NCI-H1436 (cell line): ENCODE measurements around the gene GDF10.

Experiments used
- DNase-seq: peaks from one replicate; lab custom pipeline; 2025; lab: John Stamatoyannopoulos, UW

GDF10 gene

DNA sequence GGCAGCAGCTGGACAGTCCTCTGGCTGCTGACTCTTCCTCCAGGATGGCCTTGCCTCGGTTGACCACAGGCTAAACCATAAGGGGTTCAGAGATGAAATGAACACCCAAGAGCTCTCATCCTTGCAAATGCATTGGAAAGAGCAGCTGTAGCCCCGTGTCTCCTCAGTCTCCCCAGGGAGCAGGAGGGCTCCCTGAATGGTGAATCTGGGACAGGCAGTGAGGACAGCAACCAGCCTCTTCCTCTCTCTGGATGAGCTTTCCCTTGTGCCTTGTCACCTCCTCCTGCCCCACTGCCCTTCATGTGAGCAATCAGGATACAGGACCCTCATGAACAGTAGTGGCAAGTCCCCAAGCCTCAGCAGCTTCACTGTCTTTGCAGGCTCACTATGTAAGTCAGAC is 23.9 kb upstream of the GDF10 start:
- DNase-seq = no peak

DNA sequence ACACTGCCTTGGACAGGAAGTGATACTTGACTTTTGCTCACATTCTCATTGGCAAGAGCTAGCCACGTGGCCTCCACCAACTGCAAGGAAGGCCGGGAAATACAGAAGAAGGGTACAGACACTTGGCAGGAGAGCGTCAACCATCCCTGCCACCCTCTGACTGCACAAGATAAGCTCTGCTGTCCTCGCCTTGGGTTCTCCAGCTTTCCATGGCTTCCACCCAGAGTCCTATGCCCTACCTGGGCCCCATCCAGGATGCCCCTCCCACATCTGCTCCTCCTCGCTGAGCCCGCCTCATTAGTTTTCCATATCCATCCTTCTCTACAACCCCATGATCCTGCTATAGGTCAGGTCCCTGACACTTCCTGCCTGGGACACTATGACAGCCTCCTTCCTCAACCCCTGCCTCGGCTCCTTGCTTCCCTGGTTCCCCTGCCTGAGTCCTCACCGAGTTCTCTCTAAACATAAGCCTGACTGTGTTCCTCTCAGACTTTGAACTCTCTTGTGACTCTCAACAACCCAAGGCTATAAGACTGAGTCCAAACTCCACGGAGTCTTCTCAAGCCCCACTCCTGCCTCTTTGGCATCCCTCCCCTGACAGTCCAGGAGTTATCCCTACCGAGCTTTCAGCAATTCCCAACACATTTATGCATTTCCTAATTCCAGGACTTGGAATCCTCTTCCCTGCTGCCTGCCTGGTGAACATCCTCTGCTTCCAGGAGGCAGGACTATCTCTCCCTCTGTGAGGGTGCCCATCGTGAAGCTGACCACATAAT is 23.2 kb upstream of the GDF10 start:
- DNase-seq = no peak

DNA sequence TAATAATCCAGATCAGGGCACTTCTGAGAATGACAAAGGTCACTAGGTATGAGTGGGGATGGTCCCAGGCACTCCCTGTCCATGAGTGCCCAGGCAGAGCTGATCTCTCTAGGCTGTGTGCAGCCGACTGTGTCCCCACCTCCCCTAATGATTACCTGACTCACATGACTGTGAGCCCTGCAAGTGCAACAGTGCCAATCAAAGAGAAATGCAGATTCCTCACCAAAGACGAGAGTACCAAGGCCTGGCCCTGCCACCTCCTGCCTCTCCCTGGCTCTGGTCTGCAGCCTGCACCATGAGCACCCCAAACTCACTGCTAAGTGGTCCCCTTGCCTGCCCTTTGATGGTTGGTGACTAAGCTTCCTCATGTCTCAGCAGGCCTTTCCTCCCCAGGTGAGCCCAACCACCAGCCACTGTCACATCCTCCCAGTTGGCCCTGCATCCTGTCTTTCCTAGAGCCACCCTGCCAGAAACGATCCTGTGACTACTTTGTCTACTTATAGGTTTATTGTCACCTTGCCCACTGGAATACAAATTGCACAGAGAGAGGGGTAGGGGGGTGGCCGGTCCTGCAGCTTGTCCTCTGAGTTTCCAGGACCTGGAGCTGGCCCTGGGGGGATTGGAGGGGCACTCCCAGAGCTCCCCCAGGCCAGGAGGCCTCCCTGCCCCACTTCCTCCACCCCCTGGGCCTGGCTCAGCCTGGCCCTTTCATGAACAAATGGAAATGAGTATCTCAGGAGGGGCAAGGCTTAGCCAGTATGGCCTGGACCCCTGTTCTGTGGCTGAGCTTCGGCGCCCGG is 22.4 kb upstream of the GDF10 start:
- no peak for DNase-seq

DNA sequence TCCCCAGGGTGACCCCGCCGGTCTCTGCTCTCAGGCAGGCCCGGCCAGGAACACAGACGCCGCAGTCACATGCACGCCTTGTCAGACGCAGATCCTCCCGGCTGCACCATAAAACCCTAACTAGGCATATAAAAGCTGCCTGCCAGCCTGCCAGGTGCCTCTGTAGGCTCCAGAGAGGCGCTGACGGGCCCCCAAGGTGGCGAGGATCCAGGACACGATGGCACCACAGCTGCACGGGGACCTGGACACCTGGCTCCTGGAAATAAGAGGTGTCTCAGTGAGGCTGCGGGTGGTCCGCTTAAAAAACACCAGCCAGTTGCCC is 21.9 kb upstream of the GDF10 start:
- DNase-seq = no peak

DNA sequence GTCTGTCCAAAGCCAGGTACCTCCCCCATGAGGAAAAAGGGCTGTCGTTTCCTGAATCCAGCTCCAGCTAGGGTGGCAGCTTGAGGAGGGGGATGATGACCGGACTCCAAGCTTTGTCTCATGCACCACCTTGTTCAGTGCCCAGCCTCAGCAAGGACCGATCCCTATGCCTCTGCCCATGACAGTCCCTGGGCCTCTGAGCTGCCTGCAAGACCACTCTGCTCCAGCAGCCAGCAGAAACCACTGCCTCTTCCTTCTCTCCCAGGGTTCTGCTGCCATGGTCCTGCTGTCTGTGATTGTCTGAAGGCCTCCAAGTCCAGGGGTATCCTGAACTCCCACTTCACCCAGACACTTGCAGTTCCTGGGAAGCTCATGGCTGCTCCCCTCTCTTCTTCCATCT is 21.3 kb upstream of the GDF10 start:
- no peak for DNase-seq

DNA sequence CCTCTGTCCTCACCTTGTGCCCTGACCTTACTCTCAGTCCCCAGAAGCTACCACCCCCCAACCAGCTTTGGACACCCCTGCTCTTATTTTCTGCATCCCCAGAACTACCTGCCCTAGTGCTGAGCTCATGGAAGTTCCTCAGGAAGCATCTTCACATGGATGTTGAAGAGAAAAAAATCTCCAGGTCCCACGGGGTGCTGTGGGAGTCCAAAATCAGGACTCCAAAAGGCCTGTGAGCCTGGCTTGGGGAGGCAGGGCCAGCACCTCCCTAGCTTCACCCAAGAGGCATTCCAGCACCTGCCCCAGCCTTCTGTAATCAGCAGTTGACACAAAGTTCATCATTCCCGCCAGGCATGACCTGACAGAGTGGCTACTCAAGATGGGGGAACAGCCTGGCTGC is 20.7 kb upstream of the GDF10 start:
- DNase-seq = no peak

DNA sequence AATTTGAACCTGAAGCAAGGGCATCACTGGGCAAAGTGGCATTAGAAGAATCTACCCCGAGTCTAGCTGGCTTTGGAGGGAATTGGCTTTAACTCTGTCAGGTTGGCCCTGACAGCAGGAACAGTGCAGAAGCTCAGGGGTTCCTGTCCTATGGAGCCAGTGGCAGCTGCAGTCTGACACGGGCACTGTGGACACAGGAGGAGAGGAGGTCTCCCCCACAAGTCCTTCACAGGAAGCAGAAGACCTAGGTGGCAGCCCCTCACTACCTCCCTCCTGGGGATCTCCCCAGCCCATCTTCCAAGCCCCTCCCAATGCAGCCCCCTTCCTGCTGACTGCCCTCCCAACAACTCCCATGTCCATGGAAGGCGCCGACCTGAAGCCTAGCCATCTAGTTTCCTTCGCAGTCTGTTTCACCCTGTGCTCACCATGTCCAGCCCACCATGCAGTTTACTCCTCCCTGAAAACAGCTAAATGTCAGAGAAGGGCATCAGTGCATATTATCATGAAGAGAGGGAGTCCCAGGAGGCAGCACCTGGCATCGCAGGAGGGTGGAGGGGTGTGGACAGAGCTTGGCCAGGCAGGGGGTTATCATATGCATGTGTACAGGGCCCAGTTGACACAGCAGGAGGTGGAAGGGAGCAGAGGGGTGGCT is 17.9 kb upstream of the GDF10 start:
- DNase-seq = no peak

DNA sequence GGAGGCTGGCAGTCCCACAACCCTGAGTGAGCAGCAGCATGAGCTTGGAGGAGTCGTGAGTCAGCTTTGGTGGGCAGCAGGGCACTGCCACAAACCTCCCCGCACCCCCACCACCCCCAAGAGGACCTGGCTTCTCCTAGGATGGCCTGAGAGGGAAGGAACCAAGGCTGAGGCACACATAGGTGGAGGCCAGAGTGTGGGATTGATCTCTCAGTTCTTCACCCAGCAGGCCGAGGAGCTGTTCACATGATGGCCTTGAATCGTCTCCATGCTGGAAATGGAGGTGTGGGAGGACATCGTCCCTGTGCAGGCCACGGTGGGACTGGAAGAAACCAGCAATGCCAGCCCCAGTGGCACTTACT is 17.4 kb upstream of the GDF10 start:
- DNase-seq = no peak

DNA sequence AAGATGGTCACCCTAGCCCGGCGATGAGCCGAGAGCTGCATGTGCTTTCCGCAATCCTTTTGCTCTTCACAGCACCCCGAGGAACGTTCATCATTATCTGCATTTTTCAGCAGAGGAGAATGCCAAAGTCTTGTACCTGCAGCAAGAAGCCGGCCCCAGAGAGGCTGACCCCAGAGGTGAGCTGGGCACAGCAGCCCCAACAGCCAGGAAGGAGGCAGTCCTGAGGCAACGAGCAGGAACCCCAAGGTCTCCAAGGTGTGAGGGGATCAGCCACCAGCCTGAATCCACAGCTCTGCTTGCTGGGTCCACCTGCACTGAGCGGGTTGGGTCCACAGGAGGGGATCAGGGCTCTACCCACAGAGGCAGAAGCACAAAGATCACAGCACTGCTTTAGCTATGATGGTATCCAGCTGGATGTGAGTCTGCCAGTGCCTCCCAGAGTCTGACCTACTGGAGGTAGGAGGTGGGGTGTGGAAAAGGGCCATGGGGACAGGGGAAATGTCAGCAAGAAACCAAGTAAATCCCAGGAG is 16.8 kb upstream of the GDF10 start:
- DNase-seq = no peak

DNA sequence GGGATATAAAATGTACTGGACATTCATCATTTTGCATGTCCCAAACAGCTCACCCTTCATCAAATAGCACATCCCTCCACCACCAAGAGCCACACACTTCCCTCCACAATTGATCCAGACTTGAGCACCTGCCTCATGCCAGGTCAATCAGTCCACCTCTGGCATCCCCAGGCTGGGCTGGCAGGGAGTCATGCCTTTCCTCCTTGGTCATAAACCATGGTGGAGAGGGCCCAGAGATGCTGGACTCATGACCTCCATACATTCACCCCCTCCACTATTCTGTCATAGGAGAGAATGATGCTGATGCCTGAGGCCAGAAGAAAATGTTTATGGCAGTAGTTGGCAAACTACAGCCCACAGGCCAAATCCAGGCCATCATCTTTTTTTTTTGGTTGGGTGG is 16.1 kb upstream of the GDF10 start:
- DNase-seq = no peak

DNA sequence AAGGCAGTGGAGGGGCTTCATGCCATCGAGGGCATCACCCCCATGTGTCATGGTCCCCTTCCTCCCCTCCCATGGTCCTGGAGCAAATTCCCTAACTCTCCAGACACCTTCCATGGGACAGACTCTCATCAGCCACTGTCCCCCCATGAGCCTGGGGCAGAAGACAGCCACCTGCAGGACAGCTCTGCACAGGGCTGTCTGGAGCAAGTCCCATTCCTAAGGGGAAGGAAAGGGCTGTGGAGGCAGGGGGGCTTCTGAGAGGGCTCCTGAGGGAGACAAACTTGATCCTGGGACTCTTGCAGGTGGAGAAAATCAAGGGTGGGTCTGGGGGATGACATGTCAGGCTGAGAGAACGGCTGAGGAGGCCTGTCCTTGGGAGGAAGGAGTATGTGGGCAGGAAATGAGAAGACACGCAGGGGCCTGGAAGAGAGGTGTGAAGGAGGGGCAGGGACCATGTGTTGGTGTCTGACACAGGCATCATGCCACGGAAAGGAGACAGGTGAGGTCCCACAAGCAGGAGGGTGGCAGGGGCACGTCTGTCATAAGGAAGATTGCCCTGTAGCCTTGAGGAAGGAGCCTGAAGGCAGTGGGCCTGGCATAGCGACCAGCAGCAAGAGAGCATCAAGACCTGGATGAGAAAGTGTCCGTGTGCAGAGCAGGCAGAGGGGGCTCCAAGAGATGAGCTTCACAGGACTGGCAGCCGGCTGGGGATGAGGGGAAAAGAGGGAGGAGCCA is 14.4 kb upstream of the GDF10 start:
- DNase-seq = no peak

DNA sequence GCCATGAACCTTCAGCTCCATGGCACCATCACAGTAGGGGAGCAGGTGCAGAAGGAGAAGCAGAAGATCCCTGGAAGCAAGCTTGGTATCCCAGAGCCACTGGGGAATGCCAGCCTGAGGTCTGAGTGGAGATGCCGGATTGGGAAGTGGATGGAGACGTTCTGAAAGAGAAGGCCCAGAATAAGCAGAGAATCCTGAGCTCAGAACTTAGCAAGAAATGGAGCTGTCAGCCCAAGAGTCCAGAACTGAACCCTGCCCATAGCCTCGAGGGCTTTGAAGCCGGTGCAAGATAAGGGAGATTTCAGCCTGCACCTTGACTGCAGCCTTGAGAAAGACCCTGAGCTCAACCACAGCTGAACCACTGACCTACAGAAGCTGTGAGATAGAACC is 13.9 kb upstream of the GDF10 start:
- no peak for DNase-seq

- no peak for DNase-seq
These were observed 13.2 kb upstream of the GDF10 start for GRCh38 chr10:47286591-47287315.

DNA sequence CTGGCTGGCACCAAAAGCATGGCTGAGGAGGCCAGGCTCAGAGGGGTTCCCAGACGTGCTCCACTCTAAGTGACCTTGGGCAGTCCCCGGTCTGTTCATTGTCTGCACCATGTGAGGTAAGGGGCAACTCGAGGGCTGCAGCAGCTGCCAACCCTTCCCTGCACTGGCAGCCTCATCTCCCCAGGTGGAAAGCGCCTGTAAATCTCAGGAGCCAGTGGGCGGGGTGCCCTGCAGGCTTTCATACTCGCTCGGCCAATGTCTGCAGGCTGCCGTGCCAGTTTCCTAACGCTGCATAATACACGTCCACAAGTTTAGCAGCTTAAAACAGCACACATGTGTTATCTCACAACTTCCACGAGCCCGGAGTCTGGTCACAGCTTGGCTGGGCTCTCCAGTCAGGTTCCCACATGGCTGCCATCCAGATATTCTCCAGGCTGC is 12.6 kb upstream of the GDF10 start:
- no peak for DNase-seq

GRCh38 chr10:47287805-47288204 is 12.2 kb upstream of the GDF10 start:
- no peak for DNase-seq

- DNase-seq = no peak
These were observed 11.8 kb upstream of the GDF10 start for GRCh38 chr10:47288236-47288635.

- no peak for DNase-seq
These were observed 11.0 kb upstream of the GDF10 start for GRCh38 chr10:47288916-47289495.

GRCh38 chr10:47289921-47290320 is 10.1 kb upstream of the GDF10 start:
- DNase-seq = no peak

- DNase-seq = no peak
These were observed 9.7 kb upstream of the GDF10 start for GRCh38 chr10:47290338-47290737.

DNA sequence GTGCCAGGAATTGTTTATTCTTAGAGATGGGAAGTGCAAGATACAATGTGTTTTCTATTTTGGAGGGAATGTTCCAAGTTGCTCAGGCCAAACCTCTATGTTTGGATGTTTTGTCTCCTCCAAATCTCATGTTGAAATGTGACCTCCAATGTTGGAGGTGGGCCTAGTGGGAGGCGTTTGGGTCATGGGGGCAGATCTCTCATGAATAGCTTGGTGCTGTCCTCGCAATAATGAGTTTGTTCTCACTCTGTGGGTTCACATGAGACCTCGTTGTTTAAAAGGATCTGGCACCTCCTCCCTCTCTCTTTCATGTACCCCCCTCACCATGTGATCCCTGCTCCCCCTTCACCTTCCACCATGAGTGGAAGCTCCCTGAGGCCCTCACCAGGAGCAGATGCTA is 8.3 kb upstream of the GDF10 start:
- no peak for DNase-seq

DNA sequence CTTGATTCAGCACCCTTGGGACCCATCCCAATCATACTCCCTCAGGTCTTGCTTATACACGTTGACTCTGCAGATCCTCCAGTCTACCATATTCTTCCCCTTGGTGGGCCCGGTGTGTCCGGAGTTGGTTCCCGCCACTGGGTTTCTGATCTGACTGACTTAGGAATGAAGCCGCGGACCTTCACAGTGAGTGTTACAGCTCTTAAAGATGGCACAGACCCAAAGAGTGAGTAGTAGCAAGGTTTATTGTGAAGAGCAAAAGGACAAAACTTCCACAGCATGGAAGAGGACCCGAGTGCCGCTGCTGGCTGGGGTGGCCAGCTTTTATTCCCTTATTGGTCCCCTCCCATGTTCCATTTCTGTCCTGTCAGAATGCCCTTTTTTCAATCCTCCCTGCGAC is 5.9 kb upstream of the GDF10 start:
- DNase-seq = no peak
